ENCODE results near the gene SETD5.

GRCh38 chr3:9448643-9449042 is 51.2 kb downstream of the SETD5 start:
- no peak for TF ChIP-seq HDAC2 (IDR thresholded peaks at IDR 0.05; ENCODE audit: borderline replicate concordance in 1 of 2, low read depth in 2 of 2, low read length in 2 of 2)
- TF ChIP-seq SP1 (IDR thresholded peaks at IDR 0.05; ENCODE audit: low read depth, low read length), result no peak
- no peak for TF ChIP-seq POLR2A (IDR thresholded peaks at IDR 0.05; ENCODE audit: control extremely low read depth in 1 of 2, low read depth in 2 of 2, low read length in 2 of 2)
- TF ChIP-seq KDM5A (IDR thresholded peaks at IDR 0.05; ENCODE audit: low read length), result no peak
- no peak for TF ChIP-seq EZH2 (IDR thresholded peaks at IDR 0.05; ENCODE audit: low read depth, low read length, severe bottlenecking)
- TF ChIP-seq ZNF274 (IDR thresholded peaks at IDR 0.05; ENCODE audit: borderline replicate concordance, extremely low read depth, low read length), result no peak
- no peak for TF ChIP-seq BCL11A (IDR thresholded peaks at IDR 0.05; ENCODE audit: low read depth in 2 of 2, low read length in 2 of 2)
- no peak for TF ChIP-seq TEAD4 (IDR thresholded peaks at IDR 0.05; ENCODE audit: low read depth, low read length)
- no peak for TF ChIP-seq CHD1 (IDR thresholded peaks at IDR 0.05; ENCODE audit: low read depth, low read length)

Measured in H1 (cell line).